Measurements from ENCODE around the gene ZNF429.

DNA sequence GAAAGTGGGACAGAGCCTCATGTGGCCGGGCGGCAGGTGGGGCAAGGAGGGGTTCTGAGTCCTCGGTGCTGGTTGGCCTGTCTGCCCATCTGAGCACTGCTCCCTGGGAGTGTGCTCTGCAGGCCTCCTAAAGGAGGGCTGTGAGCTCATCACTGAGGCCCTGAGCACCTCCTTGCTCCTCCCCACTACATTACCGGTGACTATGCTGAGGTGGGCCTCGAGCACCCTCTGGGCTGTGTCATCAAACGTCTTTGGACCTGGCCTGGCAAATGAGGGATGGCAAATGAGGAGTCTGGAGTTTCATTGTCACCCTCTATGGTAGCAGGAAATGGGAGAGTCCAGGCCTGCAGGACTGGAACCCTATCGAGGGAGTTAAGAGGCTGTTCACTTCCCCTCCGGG, 38.8 kb upstream of the ZNF429 start:
- TF ChIP-seq, protein P1, sequence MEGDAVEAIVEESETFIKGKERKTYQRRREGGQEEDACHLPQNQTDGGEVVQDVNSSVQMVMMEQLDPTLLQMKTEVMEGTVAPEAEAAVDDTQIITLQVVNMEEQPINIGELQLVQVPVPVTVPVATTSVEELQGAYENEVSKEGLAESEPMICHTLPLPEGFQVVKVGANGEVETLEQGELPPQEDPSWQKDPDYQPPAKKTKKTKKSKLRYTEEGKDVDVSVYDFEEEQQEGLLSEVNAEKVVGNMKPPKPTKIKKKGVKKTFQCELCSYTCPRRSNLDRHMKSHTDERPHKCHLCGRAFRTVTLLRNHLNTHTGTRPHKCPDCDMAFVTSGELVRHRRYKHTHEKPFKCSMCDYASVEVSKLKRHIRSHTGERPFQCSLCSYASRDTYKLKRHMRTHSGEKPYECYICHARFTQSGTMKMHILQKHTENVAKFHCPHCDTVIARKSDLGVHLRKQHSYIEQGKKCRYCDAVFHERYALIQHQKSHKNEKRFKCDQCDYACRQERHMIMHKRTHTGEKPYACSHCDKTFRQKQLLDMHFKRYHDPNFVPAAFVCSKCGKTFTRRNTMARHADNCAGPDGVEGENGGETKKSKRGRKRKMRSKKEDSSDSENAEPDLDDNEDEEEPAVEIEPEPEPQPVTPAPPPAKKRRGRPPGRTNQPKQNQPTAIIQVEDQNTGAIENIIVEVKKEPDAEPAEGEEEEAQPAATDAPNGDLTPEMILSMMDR (conservative IDR thresholded peaks at IDR 0.05; ENCODE audit: low read depth, low read length): no peak
- TF ChIP-seq MAZ (IDR thresholded peaks at IDR 0.05; ENCODE audit: borderline replicate concordance, low read depth, low read length): no peak
- TF ChIP-seq POLR2A (IDR thresholded peaks at IDR 0.05; ENCODE audit: low read depth, low read length): no peak
- TF ChIP-seq MXI1 (IDR thresholded peaks at IDR 0.05; ENCODE audit: borderline replicate concordance, low read depth, low read length): no peak
- no peak for TF ChIP-seq RCOR1 (IDR thresholded peaks at IDR 0.05; ENCODE audit: insufficient replicate concordance, low read length)
